NCI-H128 (cell line): Measurements from ENCODE around the gene TESK2.
A peak's percentile ranks its signal among the peaks of the same experiment; 100 is the strongest.

ENCODE experiments used
- DNase-seq: peaks from one replicate; lab custom pipeline; 2025; ENCODE audit not compliant: unreplicated experiment; lab: John Stamatoyannopoulos, UW

Gene TESK2

DNA sequence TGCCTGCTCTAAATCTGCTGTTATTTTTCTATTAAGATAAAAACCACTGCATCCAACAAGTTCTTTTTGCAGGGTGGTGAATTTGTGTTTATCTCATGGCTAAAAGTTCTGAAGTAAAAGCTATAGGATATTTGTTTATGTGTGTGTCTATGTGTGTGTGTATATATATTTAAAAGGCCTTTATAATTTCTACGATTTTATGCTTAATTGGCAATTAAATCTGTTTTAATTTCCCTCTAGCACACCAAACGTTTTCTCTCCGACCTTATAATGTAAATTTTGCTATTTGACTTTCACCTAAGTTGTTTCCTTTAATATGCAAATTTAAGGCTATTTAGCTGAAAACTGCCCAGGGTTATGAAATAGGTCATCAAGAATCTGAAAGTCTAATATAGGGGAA is 184.1 kb downstream of the TESK2 start:
- DNase-seq = no peak

DNA sequence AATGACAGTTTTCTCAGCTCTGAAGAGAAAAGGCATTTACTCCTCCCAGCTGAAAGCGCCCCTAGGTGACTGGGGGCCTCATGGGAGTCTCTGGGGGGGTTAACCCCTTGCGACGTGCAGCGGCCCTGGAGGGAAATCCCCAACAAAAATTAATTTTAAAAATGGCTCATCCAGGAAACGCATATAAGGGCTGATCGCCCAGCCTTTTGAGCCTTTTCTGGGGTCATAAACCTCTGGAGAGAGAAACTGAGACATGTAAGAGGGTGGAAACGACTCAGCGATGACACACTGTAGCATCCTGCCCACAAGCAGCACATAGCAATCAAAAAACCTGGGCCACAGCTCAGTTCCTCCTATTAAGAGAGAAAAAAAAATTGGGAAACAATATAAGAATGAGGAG is 184.6 kb downstream of the TESK2 start:
- DNase-seq = no peak

DNA sequence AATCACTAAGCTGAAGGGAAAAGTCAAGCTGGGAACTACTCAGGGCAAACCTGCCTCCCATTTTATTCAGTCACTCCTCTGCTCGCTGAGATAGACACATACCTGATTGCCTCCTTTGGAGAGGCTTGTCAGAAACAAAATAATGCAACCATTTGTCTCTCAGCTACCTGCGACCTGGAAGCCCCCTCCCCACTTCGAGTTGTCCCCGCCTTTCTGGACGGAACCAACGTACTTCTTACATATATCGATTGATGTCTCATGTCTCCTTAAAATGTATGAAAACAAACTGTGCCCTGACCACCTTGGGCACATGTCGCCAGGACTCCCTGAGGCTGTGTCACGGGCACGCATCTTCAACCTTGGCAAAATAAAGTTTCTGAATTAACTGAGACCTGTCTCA is 185.7 kb downstream of the TESK2 start:
- DNase-seq = no peak

DNA sequence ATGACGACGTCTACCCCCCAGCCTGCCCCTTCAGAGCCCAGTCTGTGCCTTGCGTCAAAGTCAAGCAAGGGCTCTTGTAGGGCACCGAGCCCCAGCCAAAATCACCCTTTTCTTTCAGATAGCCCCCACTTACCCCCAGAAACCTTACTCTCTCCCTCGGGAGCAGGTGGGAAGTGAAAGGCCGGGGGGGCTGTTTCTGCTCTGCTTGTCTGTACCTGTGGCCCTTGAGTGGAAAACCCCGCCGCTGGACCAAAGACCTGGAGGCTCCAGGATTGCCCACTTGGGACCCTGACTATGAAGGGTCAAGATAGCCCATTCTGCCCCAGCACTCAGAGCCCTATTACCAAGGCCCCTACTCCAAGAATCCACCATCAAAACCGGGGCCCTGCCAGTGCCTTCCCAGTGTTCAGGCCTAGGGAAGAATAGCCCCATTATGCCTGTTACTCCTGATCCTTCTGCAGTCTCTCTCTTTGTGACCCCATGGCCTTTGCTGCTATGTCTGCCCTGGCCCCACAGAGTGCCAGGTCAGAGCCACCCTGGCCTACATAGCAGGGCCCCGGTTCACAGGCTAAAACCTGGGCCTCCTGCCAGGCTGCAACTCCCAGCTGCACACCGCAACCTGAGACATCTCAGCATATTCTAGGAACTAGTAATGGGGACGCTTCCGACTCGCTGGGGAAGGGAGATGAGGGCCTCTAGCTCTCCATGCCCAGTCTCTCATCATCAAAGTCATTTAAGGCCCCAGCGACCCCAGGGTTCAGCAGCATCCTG is 186.5 kb downstream of the TESK2 start:
- DNase-seq = peak; percentile 26

DNA sequence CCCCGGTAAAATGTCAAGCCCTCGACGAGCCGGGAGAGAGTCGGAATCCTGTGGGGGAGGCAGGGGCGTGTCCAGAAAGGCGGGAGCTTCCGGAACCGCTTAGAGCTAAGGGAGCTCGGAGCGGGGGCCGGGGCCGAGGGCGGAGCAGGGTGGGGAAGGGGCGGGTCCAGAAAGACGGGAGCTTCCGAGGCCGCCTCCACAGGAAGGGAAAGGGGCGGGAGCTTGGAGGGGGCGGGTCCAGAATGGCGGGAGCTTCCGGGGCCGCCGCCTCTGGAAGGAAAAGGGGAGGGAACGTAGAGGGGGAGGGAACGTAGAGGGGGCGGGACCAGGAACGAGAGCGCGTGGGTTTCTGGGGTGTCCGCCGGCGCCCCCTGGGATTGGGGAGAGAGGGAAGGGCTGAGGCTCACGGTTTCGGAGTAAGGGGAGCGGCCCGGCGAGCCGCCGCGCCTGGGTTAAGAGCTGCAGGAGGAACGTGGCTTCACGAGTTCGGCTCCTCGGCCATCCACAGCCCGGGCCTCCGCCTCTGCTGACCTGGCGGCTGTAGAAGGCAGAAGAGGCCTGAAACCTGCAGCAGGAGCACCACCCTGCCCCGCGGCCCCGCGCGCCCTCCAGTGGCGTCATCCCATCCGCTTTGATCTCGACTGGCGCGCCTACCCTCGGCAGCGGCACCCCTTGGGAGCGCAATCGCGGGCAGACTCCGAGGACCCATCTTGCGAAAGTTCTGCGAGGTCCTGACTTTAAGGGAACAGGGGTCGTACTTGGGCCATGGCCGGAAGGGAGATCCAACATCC is 187.2 kb downstream of the TESK2 start:
- DNase-seq = peak; percentile 93

DNA sequence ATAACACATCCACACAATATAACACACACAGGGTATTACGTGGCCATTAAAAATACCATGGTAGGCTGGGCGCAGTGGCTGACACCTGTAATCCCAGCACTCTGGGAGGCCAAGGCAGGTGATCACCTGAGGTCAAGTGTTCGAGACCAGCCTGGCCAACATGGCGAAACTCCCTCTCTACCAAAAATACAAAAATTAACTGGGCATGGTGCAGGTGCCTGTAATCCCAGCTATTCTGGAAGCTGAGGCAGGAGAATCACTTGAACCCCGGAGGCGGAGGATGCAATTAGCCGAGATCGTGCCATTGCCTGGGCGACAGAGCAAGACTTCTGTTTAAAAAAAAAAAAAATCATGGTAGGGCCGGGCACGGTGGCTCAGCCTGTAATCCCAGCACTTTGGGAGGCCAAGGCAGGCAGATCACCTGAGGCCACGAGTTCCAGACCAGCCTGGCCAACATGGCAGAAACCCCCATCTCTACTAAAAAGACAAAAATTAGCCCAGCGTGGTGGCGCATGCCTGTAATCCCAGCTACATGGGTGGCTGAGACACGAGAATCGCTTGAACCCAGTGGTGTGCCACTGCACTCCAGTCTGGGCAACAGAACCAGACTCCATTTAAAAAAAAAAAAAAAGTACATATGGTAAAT is 188.3 kb downstream of the TESK2 start:
- DNase-seq = no peak

DNA sequence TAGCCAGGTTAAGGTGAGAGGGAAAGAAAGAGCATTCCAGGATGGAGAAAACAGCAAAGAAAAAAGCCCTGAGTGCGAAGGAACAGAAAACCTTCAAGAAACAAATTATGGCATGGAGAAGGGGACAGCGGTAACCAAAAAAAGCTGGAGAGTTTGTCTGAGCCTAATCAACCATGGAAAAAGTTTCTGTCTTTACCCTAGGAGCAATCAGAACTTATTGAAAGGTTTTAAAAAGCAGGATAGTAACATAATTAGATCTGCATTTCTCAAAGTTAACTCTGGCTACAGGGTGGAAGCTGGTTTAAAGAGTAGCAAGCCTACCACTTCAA is 190.3 kb downstream of the TESK2 start:
- DNase-seq = no peak

DNA sequence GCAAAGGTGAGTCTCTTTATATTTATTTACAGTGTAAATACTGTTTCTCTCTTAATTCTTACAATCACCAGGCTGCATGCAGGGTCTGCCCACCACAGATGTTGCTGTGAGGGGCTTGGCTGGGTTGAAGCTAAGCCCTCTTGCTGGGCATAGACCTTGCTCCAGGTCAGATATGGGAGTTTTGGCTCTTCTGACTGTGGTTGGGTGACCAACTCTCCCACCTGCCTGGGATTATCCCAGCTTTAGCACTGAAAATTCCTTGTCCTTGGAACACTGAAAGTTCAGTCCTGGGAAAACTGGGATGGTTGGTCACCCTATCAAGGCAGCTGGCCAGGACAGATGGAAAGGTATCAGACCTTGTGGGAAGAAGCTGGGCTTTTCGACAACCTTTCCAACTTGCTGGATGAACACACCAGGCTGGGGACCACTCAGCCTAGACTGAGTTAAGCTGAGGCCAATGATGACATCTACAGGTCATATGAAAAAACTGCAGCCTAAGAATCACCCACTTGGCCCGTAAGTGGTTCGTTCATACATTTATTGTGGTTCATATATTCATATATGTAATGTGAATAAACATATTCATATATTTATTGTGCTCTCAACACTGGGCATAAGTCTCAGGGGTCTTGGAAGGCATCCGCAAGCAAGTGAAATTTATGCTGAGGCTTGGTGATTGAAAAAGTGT is 190.8 kb downstream of the TESK2 start:
- peak; percentile 82 for DNase-seq

DNA sequence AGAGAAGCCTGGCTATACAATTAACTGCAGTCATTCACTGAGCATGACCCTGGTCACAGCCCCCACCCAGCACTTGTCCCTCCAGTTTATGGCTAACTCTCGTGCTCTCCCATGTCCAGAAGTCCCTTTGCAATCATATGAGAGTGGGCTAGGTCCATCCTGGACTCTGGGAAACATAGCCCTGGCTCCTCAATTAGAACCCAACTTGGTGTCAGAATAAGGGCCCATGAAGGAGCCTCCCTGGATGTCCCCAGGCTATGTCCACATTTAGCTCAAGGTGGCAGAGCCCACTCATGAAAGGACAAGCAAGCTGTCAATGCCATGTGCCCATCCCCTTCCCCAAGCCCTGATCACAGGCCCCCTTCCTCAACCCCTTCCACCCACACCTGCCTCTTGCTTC is 191.7 kb downstream of the TESK2 start:
- DNase-seq = no peak

DNA sequence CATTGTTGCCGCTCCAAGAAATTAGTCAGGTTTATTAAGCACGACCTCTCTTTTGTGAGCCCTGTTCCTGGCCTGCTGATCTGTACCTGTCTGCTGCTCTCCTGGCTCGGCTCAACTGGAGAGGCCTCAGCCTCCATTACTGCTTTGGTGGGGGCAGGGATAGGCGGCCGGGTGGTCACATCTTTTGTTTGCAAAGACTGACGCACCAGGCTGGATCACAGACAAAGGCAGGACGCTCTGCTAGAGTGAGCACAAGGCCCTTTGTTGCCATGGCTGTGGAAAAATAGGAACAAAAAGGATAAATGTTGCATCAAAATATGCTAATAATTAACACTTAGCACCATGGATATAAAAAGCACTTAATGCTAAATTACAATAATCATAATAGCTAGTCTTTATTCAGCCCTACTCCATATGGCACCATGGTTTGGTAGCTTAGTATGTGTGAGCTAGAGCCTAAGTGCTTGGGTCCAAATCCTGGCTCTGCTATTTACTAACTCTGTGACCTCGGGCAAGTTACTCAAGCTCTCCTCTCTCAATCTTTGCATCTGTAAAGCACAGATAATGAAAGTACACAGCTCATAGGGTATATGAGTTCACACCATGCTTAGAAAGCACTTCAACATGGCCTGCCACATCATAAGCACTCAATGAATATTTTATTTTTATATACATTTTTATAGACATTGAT is 193.2 kb downstream of the TESK2 start:
- no peak for DNase-seq
